CD4-positive, alpha-beta T cell treated with Interleukin-12 subunit alpha and Interleukin-12 subunit beta, for 1 hour (primary cell): ENCODE data around the gene PASK.

Experiments used
- DNase-seq: peaks from one replicate; pipeline ENCODE4 v3.0.0-alpha.2; 2020

PASK gene

DNA sequence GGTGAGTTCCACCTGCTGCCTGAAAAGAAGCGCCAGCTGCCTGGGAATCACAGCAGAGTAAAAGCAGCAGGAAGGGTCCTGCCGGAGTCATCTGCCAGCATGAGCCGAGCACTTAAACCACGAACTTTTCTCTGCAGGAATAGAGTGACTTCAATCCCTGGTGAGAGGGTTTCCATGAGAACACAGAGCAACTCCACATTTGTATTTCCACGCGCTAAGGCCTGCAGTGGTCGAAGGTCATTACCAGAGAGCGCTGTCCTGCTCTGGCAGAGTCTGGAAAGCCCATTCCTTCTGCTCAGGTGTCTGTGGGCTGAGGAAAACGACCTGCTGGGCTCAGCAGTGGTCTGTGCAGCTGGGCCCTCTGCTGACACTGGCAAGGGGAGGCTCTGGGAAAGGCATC lies 6.7 kb downstream of the PASK start:
- no peak for DNase-seq

DNA sequence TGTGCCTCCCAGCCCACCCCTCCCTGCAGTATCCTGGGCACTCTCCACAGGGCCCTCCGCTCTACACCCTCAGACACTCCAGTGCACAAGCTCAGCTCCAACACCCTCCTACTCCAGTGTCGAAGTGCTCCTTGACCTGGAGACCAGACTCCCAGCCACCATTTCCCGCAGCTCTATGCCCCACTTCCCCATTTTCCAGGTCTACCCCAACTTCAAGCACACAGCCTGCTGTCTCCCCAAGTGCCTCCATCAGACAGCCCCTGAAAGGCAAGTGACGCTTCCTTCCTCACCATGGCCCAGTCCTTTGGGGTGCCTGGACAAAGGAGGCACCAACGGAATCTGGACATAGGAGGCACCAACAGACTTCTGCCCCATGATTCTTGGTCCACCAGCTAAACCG lies 7.2 kb downstream of the PASK start:
- no peak for DNase-seq

DNA sequence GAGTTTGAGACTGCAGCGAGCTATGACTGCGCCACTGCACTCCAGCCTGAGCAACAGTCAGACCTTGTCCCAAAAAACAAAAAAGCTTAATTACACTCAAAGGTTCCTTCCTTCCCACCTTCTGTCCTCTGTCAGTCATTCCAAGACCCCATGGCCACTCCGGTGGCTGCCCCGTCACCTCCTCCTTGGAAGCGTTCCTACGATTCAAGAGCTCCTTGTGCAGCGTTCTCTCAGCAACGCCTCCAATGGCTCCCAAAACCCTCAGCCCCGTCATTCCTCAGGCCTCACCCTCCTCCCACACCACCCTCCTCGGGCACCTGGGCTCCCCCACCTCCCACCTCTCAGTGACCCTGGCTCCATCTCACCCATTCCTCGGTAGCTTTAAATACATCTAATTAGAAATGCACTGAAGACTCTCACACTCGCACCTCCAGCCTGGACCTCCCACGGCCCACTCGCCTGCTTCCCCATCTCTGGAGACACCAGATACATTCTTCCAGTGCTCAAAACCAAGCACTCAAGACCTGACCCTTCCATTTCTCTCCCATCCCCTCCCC lies 8.0 kb downstream of the PASK start:
- no peak for DNase-seq

DNA sequence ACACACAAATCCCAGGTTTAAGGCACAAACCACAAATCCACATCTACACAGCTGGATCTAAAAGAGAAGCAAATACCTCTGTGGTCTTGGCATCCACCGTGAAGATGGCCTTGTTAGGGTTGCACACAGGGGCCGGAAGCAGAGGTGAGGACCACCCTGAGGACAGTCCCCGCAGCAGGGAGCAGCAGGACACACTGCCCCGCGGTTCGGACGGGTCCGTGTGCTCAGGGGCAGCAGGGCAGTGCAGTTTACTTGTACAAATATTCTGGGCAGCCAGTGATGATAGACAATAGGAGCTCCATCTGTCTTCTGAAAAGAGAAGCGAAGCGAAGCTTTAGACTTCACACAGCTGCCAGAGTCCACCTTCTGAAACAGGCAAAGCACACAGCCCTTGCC lies 8.8 kb downstream of the PASK start:
- no peak for DNase-seq

DNA sequence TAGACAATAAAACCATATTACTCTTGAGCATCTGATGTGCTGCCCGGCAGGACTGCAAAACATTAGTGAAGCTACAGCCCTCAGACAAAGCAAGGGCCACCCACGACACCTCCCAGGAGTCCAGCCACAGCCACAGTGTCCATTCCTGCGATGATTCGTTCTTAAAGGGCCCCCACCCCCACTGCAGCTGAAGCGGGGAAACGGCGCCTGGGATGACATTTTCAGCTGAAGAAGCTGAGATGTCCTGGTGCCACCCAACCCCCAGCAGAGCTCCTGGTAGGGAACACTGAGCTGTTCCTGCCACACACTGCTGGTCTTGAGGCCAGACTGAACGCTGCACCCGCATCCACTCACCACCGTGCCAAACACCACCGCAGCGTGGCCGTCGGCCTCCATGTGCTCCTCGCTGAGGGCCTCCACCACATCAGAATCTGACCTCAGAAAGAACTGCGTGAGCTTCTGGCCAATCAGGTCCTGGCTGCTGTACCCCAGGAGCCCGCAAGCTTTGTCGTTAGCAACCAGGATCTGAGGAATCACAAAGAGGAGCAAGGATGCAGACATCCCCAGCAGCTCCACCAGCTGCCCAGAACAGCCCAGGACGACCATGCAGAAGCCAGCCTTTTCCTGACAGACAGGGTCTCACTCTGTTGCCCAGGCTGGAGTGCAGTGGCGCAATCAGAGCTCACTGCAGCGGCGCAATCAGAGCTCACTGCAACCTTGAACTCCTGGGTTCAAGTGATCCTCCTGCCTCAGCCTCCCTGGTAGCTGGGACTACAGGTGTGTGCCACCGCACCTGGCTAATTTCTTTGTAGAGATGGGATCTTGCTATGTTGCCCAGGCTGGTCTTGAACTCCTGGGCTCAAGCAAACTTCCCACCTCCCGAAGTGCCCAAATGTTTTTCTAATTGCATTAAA lies 9.5 kb downstream of the PASK start:
- DNase-seq: no peak

DNA sequence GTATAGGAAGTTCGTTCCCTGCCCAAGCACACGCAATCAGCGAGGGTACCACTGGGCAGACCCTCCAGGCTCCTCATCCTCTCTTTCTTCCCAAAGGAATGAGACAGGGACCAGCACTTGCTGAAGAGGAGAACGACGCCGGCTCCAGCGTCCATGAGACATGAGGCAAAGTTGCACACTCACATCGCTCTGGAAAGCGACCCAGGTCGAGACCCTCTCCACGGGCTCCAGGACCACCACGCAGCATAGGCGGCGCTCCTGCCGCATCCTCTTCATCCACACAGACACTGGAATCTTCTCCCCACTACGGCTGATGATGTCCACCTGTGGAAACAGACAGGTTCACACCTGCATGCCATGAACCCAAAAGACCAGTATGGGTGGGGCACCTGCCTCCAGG lies 10.8 kb downstream of the PASK start:
- no peak for DNase-seq

DNA sequence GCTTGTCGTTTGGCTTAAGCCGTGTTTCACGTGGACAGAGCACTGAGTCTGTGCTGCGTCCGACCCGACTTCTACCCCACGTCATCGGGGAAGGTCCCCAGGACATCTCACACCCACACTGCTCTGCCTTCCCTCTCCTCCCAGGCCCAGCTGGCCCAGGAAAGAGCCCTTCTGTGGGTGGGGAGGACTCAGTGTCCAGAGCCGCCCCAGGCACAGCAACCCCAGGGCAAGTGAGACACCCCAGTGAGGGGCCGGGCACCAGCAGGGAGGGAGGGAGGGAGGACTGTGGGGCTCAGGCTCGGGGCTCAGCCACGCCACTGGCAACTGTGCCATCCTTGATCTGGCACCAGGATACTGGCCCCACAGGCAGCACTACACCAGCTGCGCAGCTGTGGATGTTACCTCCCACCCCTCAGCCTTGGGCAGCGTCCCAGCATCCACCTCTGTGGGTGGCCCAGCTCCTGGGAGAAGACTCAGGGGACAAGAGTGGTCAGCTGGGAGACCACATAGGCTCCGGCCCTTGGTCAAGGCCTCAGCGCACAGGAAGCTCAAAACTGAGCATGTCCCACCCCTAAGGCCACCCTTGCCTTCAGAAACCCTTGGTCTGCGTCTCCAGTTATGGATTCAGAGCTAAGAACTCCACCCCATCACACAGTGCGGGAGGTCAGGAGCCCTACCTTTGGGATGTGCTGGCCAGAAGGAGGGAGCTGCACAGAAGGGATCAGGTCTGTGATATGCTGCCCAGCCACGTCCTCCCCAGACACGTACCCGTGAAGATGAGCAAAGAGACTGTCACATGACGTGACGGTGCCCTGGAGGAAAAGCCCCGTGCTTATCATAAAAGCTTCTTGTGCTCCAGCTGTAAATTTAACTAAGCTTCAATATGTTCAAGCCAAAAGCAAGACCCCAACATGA lies 11.7 kb downstream of the PASK start:
- DNase-seq: no peak

DNA sequence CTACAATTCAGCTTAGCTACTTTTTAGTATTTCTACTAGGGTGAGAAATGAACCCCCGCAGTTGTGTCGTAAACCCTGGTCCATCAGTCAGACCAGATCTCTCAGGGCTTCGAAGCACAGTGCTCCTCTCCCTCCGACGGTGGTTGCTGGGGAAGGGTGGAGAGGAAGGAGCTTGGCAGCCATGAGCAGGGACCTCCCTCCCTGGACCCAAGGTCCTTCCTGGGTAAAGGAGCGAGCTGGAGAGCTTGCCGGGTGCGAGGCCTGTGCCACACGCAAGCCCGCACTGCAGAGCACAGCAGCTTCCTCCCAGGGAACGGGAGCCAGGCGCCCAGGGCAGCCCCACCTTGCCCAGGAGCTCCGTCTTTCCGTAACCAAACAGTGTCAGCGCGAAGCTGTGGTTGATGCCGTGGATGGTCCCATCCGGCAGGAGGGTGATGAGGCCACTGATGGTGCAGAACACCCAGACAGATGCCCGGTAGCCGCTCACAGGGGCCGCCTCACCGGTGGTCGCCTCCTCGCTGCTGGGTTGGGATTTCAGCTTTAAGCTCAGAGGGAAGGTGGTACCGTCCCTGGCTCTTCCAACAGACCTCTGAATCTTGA lies 12.5 kb downstream of the PASK start:
- no peak for DNase-seq

DNA sequence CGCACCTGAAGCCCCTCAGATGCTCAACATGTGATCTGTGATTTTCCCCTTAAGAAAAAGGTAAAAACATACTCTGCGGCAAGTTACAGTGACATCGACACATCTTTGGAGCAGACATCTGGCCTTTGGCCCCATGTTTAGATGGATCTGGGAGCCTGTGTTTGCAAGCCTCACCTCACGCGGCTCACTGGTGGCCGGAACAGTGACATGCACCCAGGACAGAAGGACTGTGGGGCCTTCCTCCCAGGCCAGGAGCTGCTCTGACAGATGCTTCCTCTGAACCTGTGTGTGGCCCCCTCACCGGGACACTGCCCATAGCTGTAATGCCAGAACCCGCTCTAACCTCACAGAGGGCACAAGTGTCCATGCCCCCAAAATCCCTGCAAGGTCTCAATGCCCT lies 13.1 kb downstream of the PASK start:
- no peak for DNase-seq

DNA sequence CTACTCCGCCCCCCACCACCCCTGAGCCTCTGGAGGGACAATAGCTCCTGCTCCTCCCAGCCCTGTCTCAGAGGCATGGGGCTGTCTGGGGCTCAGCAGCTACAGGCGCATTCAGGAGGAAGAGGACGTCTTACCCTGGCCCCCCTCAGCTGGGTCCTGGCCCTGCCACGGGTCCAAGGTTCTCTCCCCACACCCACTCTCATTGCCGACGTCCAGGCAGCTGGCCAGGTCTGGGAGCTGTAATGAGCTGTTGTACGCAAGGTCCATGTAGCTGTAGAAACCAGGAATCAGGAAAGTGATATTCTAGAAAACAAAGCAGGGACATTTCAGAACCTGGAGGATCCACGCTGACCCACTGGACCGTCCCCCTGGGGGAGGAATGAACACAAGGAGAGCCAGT lies 13.5 kb downstream of the PASK start:
- no peak for DNase-seq

DNA sequence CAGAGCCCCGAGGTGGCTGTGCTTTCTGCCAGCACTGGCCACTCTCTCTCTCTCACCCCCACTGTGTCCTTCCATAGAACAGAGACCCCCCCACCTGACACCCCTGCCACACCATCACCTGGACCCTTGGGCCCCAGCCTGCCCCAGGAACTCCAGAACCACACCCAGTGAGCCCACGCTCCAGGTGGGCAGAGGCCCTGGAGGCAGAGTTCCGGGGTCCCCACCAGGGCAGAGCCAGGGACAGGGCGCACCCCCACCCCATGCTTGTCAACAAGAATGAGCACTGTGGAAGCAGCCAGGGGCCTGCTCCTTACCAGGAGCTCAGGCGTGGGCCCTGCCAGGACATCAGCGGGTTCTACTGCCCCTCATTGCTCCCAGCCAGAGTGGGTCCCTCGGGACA lies 14.6 kb downstream of the PASK start:
- DNase-seq: no peak

DNA sequence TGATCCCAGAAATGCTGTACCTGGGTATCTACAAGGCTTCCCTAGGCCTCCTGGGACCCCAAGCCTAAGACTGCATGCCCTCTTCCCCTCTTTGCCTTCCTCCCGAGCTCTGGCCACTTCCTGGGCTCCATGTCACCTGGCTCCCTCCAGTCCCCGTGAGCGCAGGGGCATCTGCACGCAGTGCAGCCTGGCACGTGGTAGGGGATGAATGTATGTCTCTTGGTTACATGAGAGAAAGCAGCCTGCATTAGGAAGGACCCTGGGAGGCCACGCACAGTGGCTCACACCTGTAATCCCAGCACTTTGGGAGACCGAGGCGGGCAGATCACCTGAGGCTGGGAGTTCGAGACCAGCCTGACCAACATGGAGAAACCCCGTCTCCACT lies 15.8 kb downstream of the PASK start:
- DNase-seq: no peak

DNA sequence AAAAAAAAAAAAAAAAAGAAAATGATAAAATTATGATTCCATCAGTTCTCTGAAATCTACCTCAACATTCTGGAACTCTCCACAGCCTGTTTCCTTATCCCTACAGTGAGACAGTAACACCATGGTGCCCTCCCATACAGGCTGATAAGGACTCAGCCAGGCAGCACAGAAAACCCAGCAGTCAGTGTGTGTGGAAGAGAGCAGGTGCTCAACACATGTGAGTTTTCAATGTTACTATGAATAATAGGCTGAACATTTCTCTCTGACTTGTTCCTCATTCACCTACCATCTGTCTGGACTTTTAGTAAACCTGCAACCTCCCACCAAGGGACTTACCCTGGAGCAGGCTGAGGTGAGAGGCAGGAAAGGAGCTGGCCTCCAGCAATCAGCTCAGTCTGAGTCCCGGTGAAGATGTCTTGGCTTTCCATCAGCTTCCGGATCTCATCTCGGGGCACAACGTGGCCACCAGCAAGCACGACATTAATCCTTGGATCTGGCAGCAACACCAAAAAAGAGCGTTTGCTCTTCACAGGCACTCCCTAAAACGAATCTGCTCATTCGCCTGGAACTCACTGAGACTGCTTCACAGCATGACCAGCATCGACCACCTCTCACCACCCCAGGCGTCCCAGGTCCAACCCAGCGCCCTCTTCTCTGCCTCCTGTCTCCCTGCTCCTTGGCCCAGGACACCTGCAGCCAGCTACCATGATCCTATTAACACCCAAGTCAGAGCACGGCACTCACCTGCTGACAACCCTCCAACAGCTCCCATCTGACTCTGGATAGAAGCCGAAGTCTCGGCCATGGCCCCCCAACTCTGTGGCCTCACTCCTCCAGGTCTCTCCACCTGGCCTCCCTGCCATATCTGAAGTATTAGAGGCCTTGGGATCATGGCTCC lies 16.5 kb downstream of the PASK start:
- no peak for DNase-seq

DNA sequence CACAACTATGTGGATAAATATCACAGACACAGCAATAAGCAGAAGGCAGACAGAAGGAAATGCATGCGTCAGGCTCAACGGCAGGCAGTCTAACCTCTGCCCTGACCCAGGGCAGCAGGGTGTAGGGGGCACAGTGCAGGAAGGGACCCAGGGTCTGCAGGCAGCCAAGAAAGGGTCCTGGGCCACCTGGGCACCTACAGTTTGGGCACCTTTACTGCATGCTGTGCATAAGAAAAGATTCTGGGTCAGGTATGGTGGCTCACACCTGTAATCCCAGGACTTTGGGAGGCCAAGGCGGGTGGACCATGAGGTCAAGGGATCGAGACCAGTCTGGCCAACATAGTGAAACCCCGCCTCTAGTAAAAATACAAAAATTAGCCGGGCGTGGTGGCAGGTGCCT lies 17.7 kb downstream of the PASK start:
- no peak for DNase-seq

DNA sequence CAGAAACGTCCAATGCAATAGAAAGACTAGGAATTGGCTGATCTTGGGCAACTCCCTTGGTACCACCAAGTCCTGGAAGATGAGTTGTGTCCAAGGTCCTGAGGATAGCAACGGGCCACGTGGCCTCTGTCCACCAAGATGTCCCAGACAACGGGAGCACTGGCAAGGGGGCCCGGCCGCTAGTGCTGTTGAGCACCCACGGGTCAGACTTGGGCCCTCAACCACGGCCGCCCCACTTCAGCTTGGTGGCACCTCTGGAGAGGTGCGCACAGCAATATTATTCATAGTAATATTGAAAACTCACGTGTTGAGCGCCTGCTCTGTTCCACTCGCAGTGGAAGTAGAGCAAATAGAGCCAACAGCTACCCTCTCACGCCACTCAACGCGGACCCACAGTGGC lies 19.0 kb downstream of the PASK start:
- DNase-seq: no peak

DNA sequence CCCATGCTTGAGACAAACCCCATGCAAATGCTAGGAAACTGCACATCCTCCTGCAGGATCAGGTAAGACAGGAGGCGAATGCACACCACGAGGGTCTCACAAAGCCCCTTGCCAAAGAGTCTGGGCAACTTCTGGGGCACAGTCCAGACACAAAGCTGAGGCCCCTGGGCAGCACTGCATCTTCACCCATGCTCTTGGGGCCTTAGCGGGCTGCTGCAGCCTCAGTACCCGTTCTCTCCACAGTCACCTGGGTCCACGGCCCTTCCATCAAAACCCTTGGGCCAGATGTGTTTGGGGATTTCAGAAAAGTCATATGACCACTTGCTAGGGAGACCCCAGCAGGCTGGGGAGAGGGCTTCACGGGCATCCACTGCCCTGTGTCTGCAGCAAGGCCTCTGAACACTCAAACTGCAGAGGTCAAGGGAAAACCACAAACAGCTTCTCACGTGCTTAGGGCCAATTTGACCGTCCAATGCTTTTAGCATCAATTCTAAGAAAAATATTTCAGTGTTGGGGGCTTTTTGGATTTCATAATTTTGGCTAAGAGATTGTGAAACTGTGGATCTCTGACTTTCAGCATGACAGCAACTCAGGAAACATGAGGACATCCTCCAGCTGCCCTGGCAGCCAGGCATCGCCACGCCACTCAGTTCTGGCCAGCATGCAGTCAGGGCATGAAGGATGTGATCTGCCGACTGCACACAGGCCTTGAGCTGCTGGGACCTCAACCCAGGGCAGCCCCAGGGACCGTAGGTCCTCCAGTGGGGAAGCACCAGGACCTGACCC lies 20.0 kb downstream of the PASK start:
- DNase-seq: no peak

DNA sequence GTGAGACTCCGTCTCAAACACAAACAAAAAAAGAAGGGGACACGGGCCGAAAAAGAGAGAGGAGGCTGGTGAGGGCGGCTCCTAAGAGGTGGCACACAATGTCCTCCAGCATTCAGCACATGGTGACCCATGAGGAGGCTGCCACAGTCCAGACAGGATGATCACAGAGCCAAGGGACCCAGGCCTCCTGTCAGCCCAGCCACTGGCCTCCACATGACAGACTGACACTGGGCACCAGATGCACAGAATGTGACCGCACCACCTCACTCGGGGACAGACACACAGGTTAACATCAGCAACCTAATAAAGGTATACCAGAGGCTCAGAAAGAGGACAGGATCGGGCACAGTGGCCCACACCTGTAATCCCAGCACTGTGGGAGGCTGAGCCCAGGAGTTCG lies 21.0 kb downstream of the PASK start:
- no peak for DNase-seq

DNA sequence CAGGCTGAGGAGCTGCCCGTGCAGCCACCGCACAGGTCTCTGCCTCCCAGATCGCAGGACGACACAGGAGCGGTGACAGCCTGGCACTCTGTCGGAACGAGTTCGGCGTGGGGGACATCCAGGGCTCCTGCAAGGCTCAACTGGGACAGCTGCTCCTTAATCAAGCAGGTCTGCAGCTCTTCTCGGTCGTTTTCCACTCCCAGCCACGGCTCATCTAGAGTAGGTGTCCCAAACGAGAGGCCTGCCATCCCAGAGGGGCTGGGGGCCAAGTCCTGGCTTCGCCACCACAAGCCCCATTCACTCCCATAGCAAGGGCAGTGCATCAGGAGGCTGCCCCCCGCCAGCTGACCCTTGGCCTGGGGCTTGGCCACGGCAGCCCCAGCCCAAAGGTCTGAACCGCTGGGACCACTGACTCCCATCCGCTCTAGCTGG lies 22.5 kb downstream of the PASK start:
- no peak for DNase-seq

DNA sequence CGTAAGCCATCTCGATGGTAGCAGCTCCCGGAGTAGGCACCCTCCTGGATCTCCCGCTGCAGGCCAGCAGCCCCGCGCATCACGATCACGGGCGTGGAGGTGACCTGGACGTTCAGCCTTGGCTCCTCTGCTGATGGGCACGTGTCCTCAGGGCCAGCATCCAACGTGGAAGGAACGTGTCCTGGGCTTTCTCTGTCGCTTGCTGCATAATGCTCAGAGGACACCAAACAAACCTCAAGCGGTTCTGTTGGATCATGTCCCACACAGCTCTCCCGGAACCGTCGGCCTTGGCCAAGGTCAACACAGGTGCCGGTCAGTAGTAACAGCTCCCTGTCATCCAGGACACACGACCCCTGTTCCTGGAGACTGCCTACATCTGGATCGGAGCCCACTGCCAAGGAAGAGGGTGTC lies 23.1 kb downstream of the PASK start:
- no peak for DNase-seq

DNA sequence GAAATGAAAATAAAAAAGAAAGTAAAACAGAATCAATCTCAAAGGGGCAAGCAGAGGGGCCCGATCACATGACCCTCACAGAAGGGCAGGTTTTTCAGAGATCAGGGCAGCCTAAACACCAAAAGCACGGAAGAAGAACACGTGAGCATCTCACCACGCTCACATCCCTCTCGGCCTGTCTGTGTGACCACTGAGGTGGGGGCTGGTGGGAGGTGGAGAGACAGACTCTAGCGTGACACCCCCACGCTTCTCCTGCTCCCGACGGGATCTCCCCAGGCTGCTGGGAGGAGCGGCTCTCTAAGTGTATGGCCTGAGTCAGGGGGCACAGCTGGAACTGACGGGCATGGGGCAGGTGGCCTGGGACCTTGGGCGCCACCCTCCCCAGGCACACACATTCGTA lies 23.6 kb downstream of the PASK start:
- DNase-seq: no peak

DNA sequence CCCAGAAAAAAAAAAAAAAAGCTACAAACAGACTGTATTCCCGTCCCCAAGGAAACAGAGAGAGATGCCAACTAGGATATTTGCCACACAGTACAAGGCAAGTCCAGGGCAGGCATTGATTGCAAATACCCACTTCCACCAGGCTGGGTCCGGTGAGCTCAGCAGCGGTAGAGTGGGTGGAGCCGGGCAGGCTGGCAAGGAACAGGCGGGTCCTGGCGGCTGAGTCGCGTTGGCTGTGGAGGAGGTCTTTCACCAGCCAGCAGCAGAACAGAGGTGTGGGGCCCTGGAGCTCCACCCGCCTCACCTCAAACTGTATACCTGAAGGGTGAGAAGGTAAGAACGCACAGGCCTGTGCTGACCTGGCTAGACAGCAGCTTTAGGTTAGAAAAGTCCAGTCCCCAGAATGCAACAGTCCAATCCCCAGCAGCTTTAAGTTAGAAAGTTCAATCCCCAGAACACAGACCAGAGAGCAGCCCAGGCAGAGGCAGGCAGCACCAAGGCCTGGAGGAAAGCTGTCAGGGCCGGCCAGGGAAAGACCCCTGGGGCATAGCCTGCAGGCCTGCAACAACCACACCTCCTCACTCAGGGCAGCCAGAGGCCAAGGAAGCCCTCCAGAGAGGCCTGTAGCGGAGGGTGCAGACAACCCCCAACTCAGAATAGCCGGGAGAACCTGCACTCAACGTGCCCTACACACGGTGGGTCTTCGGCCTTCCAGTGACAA lies 25.3 kb downstream of the PASK start:
- DNase-seq: peak; percentile 65
